ENCODE results near the gene KISS1R. TPM values are rescaled to one million over a fixed set of nuclear protein-coding genes. Genes with fewer than 3 reads are reported as not detected.

Gene KISS1R
- total RNA-seq, 2 experiments from 2014 or later = 12.2 to 13.3 TPM

- peaks cover 27% of the 10 kb centered on the region for H3K36me3 Mint-ChIP-seq
- no peak overlapping the region for H3K27ac Mint-ChIP-seq
- no peak for DNase-seq
- peaks cover 8% of the 10 kb centered on the region for H3K9me3 Mint-ChIP-seq
- no peaks in the 10 kb centered on the region for H3K4me1 Mint-ChIP-seq
- no peak overlapping the region for H3K4me3 Mint-ChIP-seq
- H3K27me3 Mint-ChIP-seq = no peaks in the 10 kb centered on the region
These were observed 49.5 kb downstream of the KISS1R start for GRCh38 chr19:966485-967088.

Other genes with a start within 250 kb of the KISS1R start
- gene FSTL3, start 240.9 kb upstream of the KISS1R start, total RNA-seq = 1 to 10 TPM; 6.2 to 6.5 TPM
- not detected for gene PRSS57, start 221.9 kb upstream of the KISS1R start, total RNA-seq
- gene PALM, start 208.4 kb upstream of the KISS1R start, total RNA-seq = not detected
- gene MISP, start 166.2 kb upstream of the KISS1R start, total RNA-seq = under 1 TPM in 1 of 2 experiments, not detected in 1; 0.10 TPM
- gene PTBP1, start 119.9 kb upstream of the KISS1R start, total RNA-seq = 100 to 1,000 TPM; 799 to 818 TPM
- not detected for gene PLPPR3, start 95.4 kb upstream of the KISS1R start, total RNA-seq
- gene AZU1, start 89.5 kb upstream of the KISS1R start, total RNA-seq = not detected
- gene PRTN3, start 76.3 kb upstream of the KISS1R start, total RNA-seq = not detected
- gene ELANE, start 65.0 kb upstream of the KISS1R start, total RNA-seq = not detected
- gene CFD, start 57.7 kb upstream of the KISS1R start, total RNA-seq = 1 to 10 TPM; 1.8 TPM
- 10 to 100 TPM; 39.8 to 40.3 TPM for gene MED16, start 24.1 kb upstream of the KISS1R start, total RNA-seq
- not detected for gene RNU6-9, start 23.8 kb upstream of the KISS1R start, total RNA-seq
- 10 to 100 TPM; 50.5 to 51.7 TPM for gene R3HDM4, start 4.1 kb upstream of the KISS1R start, total RNA-seq
- gene ARID3A, start 8.7 kb downstream of the KISS1R start, total RNA-seq = 10 to 100 TPM; 10.2 to 11.8 TPM
- 100 to 1,000 TPM; 126 to 127 TPM for gene WDR18, start 67.0 kb downstream of the KISS1R start, total RNA-seq
- not detected for gene GRIN3B, start 83.1 kb downstream of the KISS1R start, total RNA-seq
- gene TMEM259, start 103.8 kb downstream of the KISS1R start, total RNA-seq = 100 to 1,000 TPM; 136 to 138 TPM
- not detected for gene RNU6-2, start 104.2 kb downstream of the KISS1R start, total RNA-seq
- gene CNN2, start 109.3 kb downstream of the KISS1R start, total RNA-seq = 10 to 100 TPM; 76.0 to 80.5 TPM
- gene ABCA7, start 122.8 kb downstream of the KISS1R start, total RNA-seq = 10 to 100 TPM in 1 of 2 experiments, 1 to 10 TPM in 1; 9.8 to 11.2 TPM
- gene ARHGAP45, start 149.8 kb downstream of the KISS1R start, total RNA-seq = 100 to 1,000 TPM; 113 to 122 TPM
- 100 to 1,000 TPM; 290 to 291 TPM for gene POLR2E, start 178.0 kb downstream of the KISS1R start, total RNA-seq
- 100 to 1,000 TPM; 225 to 231 TPM for gene GPX4, start 186.7 kb downstream of the KISS1R start, total RNA-seq

All from activated naive CD8-positive, alpha-beta T cell treated with anti-CD3 and anti-CD28 coated beads for 36 hours (primary cell).